SK-N-SH (cell line): ENCODE measurements around the gene RAD23A.

Experiments used
- CHD2 ChIP-seq: fragments of 150-350 bp; IDR thresholded peaks from 2 replicates; pipeline ENCODE4 v1.6.1; 2018; ENCODE audit warnings: low read length; ENCODE audit not compliant: partially characterized antibody
- CTCF ChIP-seq: fragments of 200-600 bp; sonication (generic); IDR thresholded peaks from 2 replicates; pipeline ENCODE4 v1.6.1; 2017; ENCODE audit warnings: antibody characterized with exemption, mild to moderate bottlenecking, moderate library complexity
- FOSL2 ChIP-seq: IDR thresholded peaks from 2 replicates; pipeline ENCODE4 v1.4.0; 2012; ENCODE audit warnings: low read depth, mild to moderate bottlenecking, moderate library complexity, borderline replicate concordance
- FOXJ3 ChIP-seq: sonication (generic); formaldehyde crosslinking; IDR thresholded peaks from 2 replicates; pipeline ENCODE4 v1.5.1; 2020; ENCODE audit warnings: mild to moderate bottlenecking, missing genetic modification reagents
- GABPA ChIP-seq: IDR thresholded peaks from 2 replicates; pipeline ENCODE4 v1.4.0; 2012; ENCODE audit warnings: low read depth, mild to moderate bottlenecking
- JUND ChIP-seq: IDR thresholded peaks from 2 replicates; pipeline ENCODE4 v1.4.0; 2012
- MAX ChIP-seq: IDR thresholded peaks from 2 replicates; pipeline ENCODE4 v1.4.0; 2012; ENCODE audit warnings: low read depth
- PBX3 ChIP-seq: IDR thresholded peaks from 2 replicates; pipeline ENCODE4; 2012
- RCOR1 ChIP-seq: fragments of 150-350 bp; IDR thresholded peaks from 2 replicates; pipeline ENCODE4 v1.6.1; 2017; ENCODE audit warnings: antibody characterized with exemption, low read length
- TEAD4 ChIP-seq: IDR thresholded peaks from 2 replicates; pipeline ENCODE4 v1.4.0; 2012; ENCODE audit warnings: mild to moderate bottlenecking, borderline replicate concordance; ENCODE audit not compliant: insufficient read depth
- YY1 ChIP-seq: IDR thresholded peaks from 2 replicates; pipeline ENCODE4 v1.4.0; 2012; ENCODE audit warnings: low read depth, mild to moderate bottlenecking
- TF ChIP-seq, protein P1 (sequence below): IDR thresholded peaks from 2 replicates; pipeline ENCODE4 v1.6.1; 2012; ENCODE audit warnings: mild to moderate bottlenecking, low read depth, low read length, moderate library complexity

DNA sequence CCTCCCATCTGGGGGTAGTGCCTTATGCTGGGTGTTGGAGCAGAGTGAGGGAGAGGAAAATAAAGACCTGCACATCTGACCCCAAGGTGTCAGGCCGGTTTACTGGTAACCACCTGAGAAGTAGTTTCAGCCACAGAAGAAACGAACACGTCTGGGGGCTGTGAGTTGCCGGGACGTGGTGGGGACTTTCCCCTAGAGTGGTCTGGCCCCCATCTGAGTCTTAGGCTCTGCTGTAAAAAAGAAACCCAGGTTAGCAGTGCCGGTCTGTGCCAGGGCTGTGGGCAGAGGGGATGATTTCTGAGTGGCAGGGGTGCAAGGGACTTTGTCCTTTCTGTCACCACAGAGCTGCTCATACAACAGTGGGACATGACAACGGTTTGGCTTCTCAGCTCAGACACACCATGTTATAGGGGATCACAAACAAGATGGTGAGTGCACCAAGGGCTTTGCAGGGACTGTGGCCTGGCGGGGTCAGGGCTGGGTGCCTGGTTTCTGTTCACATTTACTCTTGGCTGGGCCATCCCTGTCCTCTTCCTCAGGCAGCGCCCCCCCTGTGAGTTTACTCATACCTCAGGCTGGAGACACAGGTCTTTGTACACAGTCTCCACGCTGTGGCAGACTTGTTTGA lies 45.7 kb upstream of the RAD23A start:
- TF ChIP-seq FOXJ3 (CRISPR knock-in tag) (no peak), CTCF (no peak), FOSL2 (no peak), RCOR1 (no peak), GABPA (no peak), JUND (no peak), TEAD4 (no peak), MAX (no peak), CHD2 (no peak), YY1 (no peak), PBX3 (no peak)
- TF ChIP-seq, protein P1, sequence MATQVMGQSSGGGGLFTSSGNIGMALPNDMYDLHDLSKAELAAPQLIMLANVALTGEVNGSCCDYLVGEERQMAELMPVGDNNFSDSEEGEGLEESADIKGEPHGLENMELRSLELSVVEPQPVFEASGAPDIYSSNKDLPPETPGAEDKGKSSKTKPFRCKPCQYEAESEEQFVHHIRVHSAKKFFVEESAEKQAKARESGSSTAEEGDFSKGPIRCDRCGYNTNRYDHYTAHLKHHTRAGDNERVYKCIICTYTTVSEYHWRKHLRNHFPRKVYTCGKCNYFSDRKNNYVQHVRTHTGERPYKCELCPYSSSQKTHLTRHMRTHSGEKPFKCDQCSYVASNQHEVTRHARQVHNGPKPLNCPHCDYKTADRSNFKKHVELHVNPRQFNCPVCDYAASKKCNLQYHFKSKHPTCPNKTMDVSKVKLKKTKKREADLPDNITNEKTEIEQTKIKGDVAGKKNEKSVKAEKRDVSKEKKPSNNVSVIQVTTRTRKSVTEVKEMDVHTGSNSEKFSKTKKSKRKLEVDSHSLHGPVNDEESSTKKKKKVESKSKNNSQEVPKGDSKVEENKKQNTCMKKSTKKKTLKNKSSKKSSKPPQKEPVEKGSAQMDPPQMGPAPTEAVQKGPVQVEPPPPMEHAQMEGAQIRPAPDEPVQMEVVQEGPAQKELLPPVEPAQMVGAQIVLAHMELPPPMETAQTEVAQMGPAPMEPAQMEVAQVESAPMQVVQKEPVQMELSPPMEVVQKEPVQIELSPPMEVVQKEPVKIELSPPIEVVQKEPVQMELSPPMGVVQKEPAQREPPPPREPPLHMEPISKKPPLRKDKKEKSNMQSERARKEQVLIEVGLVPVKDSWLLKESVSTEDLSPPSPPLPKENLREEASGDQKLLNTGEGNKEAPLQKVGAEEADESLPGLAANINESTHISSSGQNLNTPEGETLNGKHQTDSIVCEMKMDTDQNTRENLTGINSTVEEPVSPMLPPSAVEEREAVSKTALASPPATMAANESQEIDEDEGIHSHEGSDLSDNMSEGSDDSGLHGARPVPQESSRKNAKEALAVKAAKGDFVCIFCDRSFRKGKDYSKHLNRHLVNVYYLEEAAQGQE, result no peak
